WTC11 (cell line): ENCODE measurements around the gene CLDN14. TPM values are rescaled to one million over a fixed set of nuclear protein-coding genes. Genes with fewer than 3 reads are reported as not detected.

ENCODE experiments used
- ATAC-seq: fragments of 200-7000 bp; cut with Tn5 transposase; 2 replicates; pipeline ENCODE4 v1.10.0; 2021; ENCODE audit warnings: mild to moderate bottlenecking, moderate library complexity
- CTCF ChIA-PET: fragments of 300-600 bp; sonication (Branson Sonifier 250); formaldehyde crosslinking; loops from one replicate; lab custom pipeline; 2021; ENCODE audit warnings: antibody characterized with exemption; lab: Charles Lee
- POLR2A ChIA-PET: fragments of 350-600 bp; sonication (Branson Sonifier 250); formaldehyde crosslinking; loops from one replicate; lab custom pipeline; 2021; ENCODE audit warnings: antibody characterized with exemption; lab: Charles Lee
- DNase-seq: peaks from one replicate; pipeline ENCODE4 v3.0.0; 2021; ENCODE audit warnings: low spot score
- H3K27ac Mint-ChIP-seq: 2 replicates; pipeline ENCODE4 v1.8.0; 2021; ENCODE audit warnings: mixed read lengths
- H3K27me3 Mint-ChIP-seq: 2 replicates; pipeline ENCODE4 v1.8.0; 2021; ENCODE audit warnings: low read depth, mild to moderate bottlenecking, moderate library complexity, mixed read lengths
- H3K36me3 Mint-ChIP-seq: 2 replicates; pipeline ENCODE4 v1.8.0; 2021; ENCODE audit warnings: mixed read lengths
- H3K4me1 Mint-ChIP-seq: 2 replicates; pipeline ENCODE4 v1.8.0; 2022; ENCODE audit warnings: mixed read lengths
- H3K4me3 Mint-ChIP-seq: 2 replicates; pipeline ENCODE4 v1.8.0; 2021; ENCODE audit warnings: mild to moderate bottlenecking, moderate library complexity, mixed read lengths
- H3K9me3 Mint-ChIP-seq: 2 replicates; pipeline ENCODE4 v1.8.0; 2021; ENCODE audit warnings: mixed read lengths
- ATF6 ChIP-seq: sonication (generic); formaldehyde crosslinking; IDR thresholded peaks from 2 replicates; pipeline ENCODE4 v1.8.1; 2023; ENCODE audit warnings: mild to moderate bottlenecking, missing genetic modification reagents
- ETV6 ChIP-seq: sonication (generic); formaldehyde crosslinking; IDR thresholded peaks from 2 replicates; pipeline ENCODE4 v1.8.1; 2022; ENCODE audit warnings: mild to moderate bottlenecking, missing genetic modification reagents
- GTF2I ChIP-seq: fragments of 250-450 bp; sonication (Bioruptor Pico); conservative IDR thresholded peaks from 2 replicates; pipeline ENCODE4 v1.4.0; 2021; ENCODE audit warnings: mild to moderate bottlenecking
- MLX ChIP-seq: sonication (generic); formaldehyde crosslinking; IDR thresholded peaks from 2 replicates; pipeline ENCODE4 v1.8.1; 2023; ENCODE audit warnings: mild to moderate bottlenecking, missing genetic modification reagents, moderate library complexity
- NFATC4 ChIP-seq: fragments of 250-450 bp; sonication (Bioruptor Pico); IDR thresholded peaks from 2 replicates; pipeline ENCODE4 v1.9.0; 2021; ENCODE audit warnings: mild to moderate bottlenecking
- NFE2L1 ChIP-seq: sonication (generic); formaldehyde crosslinking; IDR thresholded peaks from 2 replicates; pipeline ENCODE4 v1.8.1; 2023; ENCODE audit warnings: missing genetic modification reagents
- NR1H2 ChIP-seq: sonication (generic); formaldehyde crosslinking; IDR thresholded peaks from 2 replicates; pipeline ENCODE4 v1.9.0; 2021; ENCODE audit warnings: mild to moderate bottlenecking, moderate library complexity, missing genetic modification reagents
- ZNF263 ChIP-seq: sonication (generic); formaldehyde crosslinking; IDR thresholded peaks from 2 replicates; pipeline ENCODE4 v1.8.1; 2022; ENCODE audit warnings: low read depth, mild to moderate bottlenecking, moderate library complexity, missing genetic modification reagents
- ZNF416 ChIP-seq: fragments of 250-450 bp; sonication (Bioruptor Pico); IDR thresholded peaks from 2 replicates; pipeline ENCODE4 v1.9.0; 2021; ENCODE audit warnings: mild to moderate bottlenecking, inconsistent platforms
- ZNF671 ChIP-seq: fragments of 250-450 bp; sonication (Bioruptor Pico); IDR thresholded peaks from 2 replicates; pipeline ENCODE4 v1.8.0; 2021; ENCODE audit warnings: mild to moderate bottlenecking
- total RNA-seq: library from RNA; stranded (reverse); gene quantifications from 3 replicates; pipeline ENCODE4 v1.2.3, GENCODE V29; 2021
- TF ChIP-seq, protein P1 (sequence below): sonication (generic); formaldehyde crosslinking; IDR thresholded peaks from 2 replicates; pipeline ENCODE4 v1.8.0; 2022; ENCODE audit warnings: mild to moderate bottlenecking, missing genetic modification reagents
- TF ChIP-seq, protein P2 (sequence below): sonication (generic); formaldehyde crosslinking; IDR thresholded peaks from 2 replicates; pipeline ENCODE4 v1.8.1; 2023; ENCODE audit warnings: mild to moderate bottlenecking, moderate library complexity, missing genetic modification reagents
- TF ChIP-seq, protein P3 (sequence below): fragments of 250-450 bp; sonication (Bioruptor Pico); conservative IDR thresholded peaks from 2 replicates; pipeline ENCODE4 v1.9.0; 2021; ENCODE audit warnings: mild to moderate bottlenecking
- TF ChIP-seq, protein P4 (sequence below): sonication (generic); formaldehyde crosslinking; IDR thresholded peaks from 2 replicates; pipeline ENCODE4 v1.8.1; 2022; ENCODE audit warnings: mild to moderate bottlenecking, missing genetic modification reagents, moderate library complexity, borderline replicate concordance
- TF ChIP-seq, protein P5 (sequence below): sonication (generic); formaldehyde crosslinking; IDR thresholded peaks from 2 replicates; pipeline ENCODE4 v1.8.1; 2023; ENCODE audit warnings: mild to moderate bottlenecking, missing genetic modification reagents, moderate library complexity
- TF ChIP-seq, protein P6 (sequence below): fragments of 250-450 bp; sonication (Bioruptor Pico); IDR thresholded peaks from 2 replicates; pipeline ENCODE4 v1.9.0; 2021; ENCODE audit warnings: moderate library complexity, mild to moderate bottlenecking, inconsistent platforms, borderline replicate concordance
- TF ChIP-seq, protein P7 (sequence below): sonication (generic); formaldehyde crosslinking; IDR thresholded peaks from 2 replicates; pipeline ENCODE4 v1.8.0; 2023; ENCODE audit warnings: mild to moderate bottlenecking, missing genetic modification reagents

Gene CLDN14
- total RNA-seq, 1 experiment from 2014 or later: not detected

GRCh38 chr21:36510911-36511310 lies 31.0 kb upstream of the CLDN14 start (continued):
- TF ChIP-seq ATF6 (no peak), ZNF416 (CRISPR knock-in tag) (no peak), NFE2L1 (CRISPR knock-in tag) (no peak)
- TF ChIP-seq, protein P1, sequence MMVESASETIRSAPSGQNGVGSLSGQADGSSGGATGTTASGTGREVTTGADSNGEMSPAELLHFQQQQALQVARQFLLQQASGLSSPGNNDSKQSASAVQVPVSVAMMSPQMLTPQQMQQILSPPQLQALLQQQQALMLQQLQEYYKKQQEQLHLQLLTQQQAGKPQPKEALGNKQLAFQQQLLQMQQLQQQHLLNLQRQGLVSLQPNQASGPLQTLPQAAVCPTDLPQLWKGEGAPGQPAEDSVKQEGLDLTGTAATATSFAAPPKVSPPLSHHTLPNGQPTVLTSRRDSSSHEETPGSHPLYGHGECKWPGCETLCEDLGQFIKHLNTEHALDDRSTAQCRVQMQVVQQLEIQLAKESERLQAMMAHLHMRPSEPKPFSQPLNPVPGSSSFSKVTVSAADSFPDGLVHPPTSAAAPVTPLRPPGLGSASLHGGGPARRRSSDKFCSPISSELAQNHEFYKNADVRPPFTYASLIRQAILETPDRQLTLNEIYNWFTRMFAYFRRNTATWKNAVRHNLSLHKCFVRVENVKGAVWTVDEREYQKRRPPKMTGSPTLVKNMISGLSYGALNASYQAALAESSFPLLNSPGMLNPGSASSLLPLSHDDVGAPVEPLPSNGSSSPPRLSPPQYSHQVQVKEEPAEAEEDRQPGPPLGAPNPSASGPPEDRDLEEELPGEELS (CRISPR knock-in tag): no peak
- TF ChIP-seq, protein P2, sequence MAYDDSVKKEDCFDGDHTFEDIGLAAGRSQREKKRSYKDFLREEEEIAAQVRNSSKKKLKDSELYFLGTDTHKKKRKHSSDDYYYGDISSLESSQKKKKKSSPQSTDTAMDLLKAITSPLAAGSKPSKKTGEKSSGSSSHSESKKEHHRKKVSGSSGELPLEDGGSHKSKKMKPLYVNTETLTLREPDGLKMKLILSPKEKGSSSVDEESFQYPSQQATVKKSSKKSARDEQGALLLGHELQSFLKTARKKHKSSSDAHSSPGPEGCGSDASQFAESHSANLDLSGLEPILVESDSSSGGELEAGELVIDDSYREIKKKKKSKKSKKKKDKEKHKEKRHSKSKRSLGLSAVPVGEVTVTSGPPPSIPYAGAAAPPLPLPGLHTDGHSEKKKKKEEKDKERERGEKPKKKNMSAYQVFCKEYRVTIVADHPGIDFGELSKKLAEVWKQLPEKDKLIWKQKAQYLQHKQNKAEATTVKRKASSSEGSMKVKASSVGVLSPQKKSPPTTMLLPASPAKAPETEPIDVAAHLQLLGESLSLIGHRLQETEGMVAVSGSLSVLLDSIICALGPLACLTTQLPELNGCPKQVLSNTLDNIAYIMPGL (CRISPR knock-in tag): no peak
- TF ChIP-seq, protein P3, sequence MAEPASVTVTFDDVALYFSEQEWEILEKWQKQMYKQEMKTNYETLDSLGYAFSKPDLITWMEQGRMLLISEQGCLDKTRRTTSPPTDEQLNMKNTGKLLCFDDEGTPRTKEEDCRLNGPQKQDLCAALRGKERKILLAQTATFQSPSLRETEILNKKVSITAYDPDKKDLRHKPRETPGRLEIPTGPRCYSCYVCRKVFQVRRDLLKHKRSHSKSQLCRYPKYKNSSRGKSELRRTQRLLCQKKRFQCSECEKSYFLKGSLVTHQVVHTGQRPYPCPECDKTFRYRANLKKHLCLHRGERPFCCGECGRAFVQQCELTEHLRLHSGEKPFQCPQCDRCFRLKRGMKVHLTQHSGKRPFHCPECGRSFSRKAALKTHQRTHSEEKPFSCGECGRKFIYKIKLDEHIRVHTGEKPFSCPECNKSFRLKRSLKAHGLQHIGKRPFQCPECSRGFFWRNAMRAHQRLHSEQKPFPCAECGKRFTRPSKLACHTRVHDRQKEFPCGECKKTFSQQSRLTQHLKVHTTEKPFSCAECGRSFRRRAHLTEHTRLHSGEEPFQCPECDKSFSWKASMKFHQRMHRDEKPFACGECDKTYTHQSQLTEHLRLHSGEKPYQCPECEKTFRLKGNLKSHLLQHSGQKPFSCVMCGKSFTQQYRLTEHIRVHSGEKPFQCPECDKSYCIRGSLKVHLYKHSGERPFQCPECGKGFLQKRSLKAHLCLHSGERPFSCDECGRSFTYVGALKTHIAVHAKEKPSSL: no peak
- TF ChIP-seq, all 79 proteins: peak for 0

DNA sequence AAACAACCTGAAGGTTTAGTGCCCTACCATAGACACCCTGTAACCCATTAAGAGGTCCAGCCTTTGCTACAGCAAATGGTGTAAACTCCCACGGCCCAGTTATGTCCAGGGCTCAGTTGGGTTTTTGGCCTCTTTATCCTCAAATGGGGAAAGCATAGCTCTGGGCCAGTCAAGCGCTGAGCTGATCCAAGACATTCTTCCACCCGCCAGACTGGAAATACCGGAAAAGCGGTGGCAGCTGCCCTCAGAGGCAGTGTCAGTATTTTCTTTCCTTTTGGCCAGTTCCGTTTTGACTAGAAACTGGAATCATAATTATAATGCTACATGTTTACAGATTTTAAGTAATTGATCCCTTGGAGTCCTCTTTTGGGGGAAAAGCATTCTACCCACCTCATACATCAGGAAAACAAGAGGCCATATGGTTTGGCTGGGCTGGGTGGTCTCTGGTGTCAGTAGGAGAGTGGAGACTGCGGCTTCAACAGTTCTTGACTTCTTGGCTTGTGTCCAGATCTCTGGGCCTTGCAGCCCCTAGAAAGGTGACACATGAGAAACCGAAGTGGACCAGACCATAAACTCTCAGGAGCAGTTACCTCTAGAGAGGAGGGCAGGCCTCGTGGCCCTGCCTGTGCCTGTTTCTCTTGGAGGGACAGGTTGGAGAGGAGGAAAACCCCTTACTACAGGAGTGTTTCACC lies 30.2 kb upstream of the CLDN14 start:
- no peaks in the 10 kb centered on the region for H3K27me3 Mint-ChIP-seq
- TF ChIP-seq GTF2I: no peak
- TF ChIP-seq ZNF671: no peak
- TF ChIP-seq, protein P4, sequence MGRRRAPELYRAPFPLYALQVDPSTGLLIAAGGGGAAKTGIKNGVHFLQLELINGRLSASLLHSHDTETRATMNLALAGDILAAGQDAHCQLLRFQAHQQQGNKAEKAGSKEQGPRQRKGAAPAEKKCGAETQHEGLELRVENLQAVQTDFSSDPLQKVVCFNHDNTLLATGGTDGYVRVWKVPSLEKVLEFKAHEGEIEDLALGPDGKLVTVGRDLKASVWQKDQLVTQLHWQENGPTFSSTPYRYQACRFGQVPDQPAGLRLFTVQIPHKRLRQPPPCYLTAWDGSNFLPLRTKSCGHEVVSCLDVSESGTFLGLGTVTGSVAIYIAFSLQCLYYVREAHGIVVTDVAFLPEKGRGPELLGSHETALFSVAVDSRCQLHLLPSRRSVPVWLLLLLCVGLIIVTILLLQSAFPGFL (CRISPR knock-in tag): no peak
- TF ChIP-seq, protein P5, sequence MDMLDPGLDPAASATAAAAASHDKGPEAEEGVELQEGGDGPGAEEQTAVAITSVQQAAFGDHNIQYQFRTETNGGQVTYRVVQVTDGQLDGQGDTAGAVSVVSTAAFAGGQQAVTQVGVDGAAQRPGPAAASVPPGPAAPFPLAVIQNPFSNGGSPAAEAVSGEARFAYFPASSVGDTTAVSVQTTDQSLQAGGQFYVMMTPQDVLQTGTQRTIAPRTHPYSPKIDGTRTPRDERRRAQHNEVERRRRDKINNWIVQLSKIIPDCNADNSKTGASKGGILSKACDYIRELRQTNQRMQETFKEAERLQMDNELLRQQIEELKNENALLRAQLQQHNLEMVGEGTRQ: no peak
- TF ChIP-seq, protein P6, sequence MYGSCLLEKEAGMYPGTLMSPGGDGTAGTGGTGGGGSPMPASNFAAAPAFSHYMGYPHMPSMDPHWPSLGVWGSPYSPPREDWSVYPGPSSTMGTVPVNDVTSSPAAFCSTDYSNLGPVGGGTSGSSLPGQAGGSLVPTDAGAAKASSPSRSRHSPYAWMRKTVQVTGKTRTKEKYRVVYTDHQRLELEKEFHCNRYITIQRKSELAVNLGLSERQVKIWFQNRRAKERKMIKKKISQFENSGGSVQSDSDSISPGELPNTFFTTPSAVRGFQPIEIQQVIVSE (CRISPR knock-in tag): no peak
- no peak for TF ChIP-seq ETV6 (CRISPR knock-in tag)
- TF ChIP-seq MLX (CRISPR knock-in tag): no peak
- no peak for TF ChIP-seq NFATC4 (CRISPR knock-in tag)
- TF ChIP-seq ZNF263 (CRISPR knock-in tag): no peak
- no peak for TF ChIP-seq NR1H2 (CRISPR knock-in tag)
- TF ChIP-seq, protein P7, sequence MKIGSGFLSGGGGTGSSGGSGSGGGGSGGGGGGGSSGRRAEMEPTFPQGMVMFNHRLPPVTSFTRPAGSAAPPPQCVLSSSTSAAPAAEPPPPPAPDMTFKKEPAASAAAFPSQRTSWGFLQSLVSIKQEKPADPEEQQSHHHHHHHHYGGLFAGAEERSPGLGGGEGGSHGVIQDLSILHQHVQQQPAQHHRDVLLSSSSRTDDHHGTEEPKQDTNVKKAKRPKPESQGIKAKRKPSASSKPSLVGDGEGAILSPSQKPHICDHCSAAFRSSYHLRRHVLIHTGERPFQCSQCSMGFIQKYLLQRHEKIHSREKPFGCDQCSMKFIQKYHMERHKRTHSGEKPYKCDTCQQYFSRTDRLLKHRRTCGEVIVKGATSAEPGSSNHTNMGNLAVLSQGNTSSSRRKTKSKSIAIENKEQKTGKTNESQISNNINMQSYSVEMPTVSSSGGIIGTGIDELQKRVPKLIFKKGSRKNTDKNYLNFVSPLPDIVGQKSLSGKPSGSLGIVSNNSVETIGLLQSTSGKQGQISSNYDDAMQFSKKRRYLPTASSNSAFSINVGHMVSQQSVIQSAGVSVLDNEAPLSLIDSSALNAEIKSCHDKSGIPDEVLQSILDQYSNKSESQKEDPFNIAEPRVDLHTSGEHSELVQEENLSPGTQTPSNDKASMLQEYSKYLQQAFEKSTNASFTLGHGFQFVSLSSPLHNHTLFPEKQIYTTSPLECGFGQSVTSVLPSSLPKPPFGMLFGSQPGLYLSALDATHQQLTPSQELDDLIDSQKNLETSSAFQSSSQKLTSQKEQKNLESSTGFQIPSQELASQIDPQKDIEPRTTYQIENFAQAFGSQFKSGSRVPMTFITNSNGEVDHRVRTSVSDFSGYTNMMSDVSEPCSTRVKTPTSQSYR (CRISPR knock-in tag): no peak
- peaks cover 6% of the 10 kb centered on the region; the same call in 1 of the 2 replicates for H3K4me1 Mint-ChIP-seq
- no peak overlapping the region for H3K4me3 Mint-ChIP-seq
- ChIA-PET POLR2A (no interaction called here), CTCF (no interaction called here)
- H3K27ac Mint-ChIP-seq: no peak overlapping the region
- peaks cover 5% of the 10 kb centered on the region for H3K9me3 Mint-ChIP-seq
- 0 out of 2 replicates have a peak, but pooled peaks cover 2% of the 10 kb centered on the region for H3K36me3 Mint-ChIP-seq
- ATAC-seq (no peak), DNase-seq (no peak)
